Endothelial cell of umbilical vein (primary cell): ENCODE data around the gene ITPRIP.

ENCODE experiments used
- CTCF ChIP-seq, 2 donors: IDR thresholded peaks; 1 replicate in 1 of 2; 2 replicates in 1 of 2; pipeline ENCODE4 v1.5.1; 2011; ENCODE audit warnings: low read length in 2 of 2, mild to moderate bottlenecking in 2 of 2, moderate library complexity in 2 of 2, control low read depth in 1 of 2, inconsistent platforms in 1 of 2, low read depth in 1 of 2; ENCODE audit not compliant: insufficient read depth in 1 of 2; ENCODE audit errors: extremely low read depth in 1 of 2
- EZH2 ChIP-seq: IDR thresholded peaks from 2 replicates; pipeline ENCODE4 v1.6.1; 2012; ENCODE audit warnings: borderline replicate concordance, low read depth, mild to moderate bottlenecking, moderate library complexity, low read length, inconsistent platforms; ENCODE audit not compliant: severe bottlenecking
- FOS ChIP-seq: IDR thresholded peaks from 2 replicates; pipeline ENCODE4 v1.6.1; 2011; ENCODE audit warnings: mild to moderate bottlenecking, low read length, moderate library complexity, borderline replicate concordance; ENCODE audit not compliant: insufficient read depth
- GATA2 ChIP-seq: IDR thresholded peaks from 2 replicates; pipeline ENCODE4 v1.7.0; 2011; ENCODE audit warnings: low read depth, mild to moderate bottlenecking, moderate library complexity, mixed read lengths, low read length; ENCODE audit not compliant: insufficient read length, insufficient read depth
- JUN ChIP-seq: IDR thresholded peaks from 2 replicates; pipeline ENCODE4 v1.6.1; 2011; ENCODE audit warnings: borderline replicate concordance, low read depth; ENCODE audit not compliant: insufficient read length, insufficient read depth
- MAX ChIP-seq: IDR thresholded peaks from 2 replicates; pipeline ENCODE4 v1.6.1; 2011; ENCODE audit not compliant: insufficient read depth, insufficient read length
- MYC ChIP-seq: IDR thresholded peaks from one replicate; pipeline ENCODE4 v1.6.1; 2011; ENCODE audit warnings: mild to moderate bottlenecking, low read depth, low read length
- POLR2A ChIP-seq: IDR thresholded peaks from 2 replicates; pipeline ENCODE4 v1.6.1; 2012; ENCODE audit warnings: low read depth, mild to moderate bottlenecking, control low read depth, low read length
- POLR2AphosphoS5 ChIP-seq: IDR thresholded peaks from 2 replicates; pipeline ENCODE4 v1.6.1; 2012; ENCODE audit warnings: low read depth, mild to moderate bottlenecking, control low read depth, low read length, moderate library complexity; ENCODE audit not compliant: insufficient read depth

GRCh38 chr10:104348601-104349000 lies 10.3 kb upstream of the ITPRIP start:
- TF ChIP-seq CTCF (IDR thresholded peaks at IDR 0.05; ENCODE audit: extremely low read depth in 1 of 2, insufficient read depth in 1 of 2, low read depth in 1 of 2, low read length in 2 of 2): no peak
- TF ChIP-seq POLR2A: no peak
- no peak for TF ChIP-seq MAX
- TF ChIP-seq POLR2AphosphoS5: no peak
- no peak for TF ChIP-seq FOS
- no peak for TF ChIP-seq EZH2
- TF ChIP-seq JUN: no peak
- no peak for TF ChIP-seq GATA2
- TF ChIP-seq MYC: no peak
